ENCODE data around the gene NRG4.

DNA sequence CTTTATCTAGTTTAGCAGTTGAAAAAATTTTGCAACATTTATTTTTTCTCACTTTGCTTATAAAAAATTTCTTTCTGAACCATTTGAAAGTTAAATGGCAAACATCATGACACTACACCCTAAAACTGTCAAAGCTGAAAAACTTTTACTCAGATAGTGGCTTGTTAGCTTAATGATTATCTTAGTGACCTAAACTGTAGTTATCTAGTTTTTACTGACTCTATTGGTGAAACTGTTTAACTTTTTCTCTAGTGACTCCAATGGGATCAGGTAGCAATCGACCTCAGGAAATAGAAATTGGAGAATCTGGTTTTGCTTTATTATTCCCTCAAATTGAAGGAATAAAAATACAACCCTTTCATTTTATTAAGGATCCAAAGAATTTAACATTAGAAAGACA, 95.2 kb downstream of the NRG4 start:
- TF ChIP-seq POLR2A (IDR thresholded peaks at IDR 0.05; ENCODE audit: control extremely low read depth in 1 of 2, low read depth in 2 of 2, low read length in 2 of 2), result no peak
- TF ChIP-seq POLR2AphosphoS5 (IDR thresholded peaks at IDR 0.05; ENCODE audit: low read depth, low read length), result no peak
- no peak for TF ChIP-seq ZNF274 (IDR thresholded peaks at IDR 0.05; ENCODE audit: borderline replicate concordance, extremely low read depth, low read length)
- no peak for TF ChIP-seq TAF1 (IDR thresholded peaks at IDR 0.05; ENCODE audit: low read depth, low read length)
- no peak for TF ChIP-seq CHD1 (IDR thresholded peaks at IDR 0.05; ENCODE audit: low read depth, low read length)
- no peak for TF ChIP-seq USF2 (IDR thresholded peaks at IDR 0.05; ENCODE audit: low read length)
- TF ChIP-seq, protein P1, sequence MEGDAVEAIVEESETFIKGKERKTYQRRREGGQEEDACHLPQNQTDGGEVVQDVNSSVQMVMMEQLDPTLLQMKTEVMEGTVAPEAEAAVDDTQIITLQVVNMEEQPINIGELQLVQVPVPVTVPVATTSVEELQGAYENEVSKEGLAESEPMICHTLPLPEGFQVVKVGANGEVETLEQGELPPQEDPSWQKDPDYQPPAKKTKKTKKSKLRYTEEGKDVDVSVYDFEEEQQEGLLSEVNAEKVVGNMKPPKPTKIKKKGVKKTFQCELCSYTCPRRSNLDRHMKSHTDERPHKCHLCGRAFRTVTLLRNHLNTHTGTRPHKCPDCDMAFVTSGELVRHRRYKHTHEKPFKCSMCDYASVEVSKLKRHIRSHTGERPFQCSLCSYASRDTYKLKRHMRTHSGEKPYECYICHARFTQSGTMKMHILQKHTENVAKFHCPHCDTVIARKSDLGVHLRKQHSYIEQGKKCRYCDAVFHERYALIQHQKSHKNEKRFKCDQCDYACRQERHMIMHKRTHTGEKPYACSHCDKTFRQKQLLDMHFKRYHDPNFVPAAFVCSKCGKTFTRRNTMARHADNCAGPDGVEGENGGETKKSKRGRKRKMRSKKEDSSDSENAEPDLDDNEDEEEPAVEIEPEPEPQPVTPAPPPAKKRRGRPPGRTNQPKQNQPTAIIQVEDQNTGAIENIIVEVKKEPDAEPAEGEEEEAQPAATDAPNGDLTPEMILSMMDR (IDR thresholded peaks at IDR 0.05; ENCODE audit: control extremely low read depth in 1 of 3, insufficient read depth in 1 of 3, low read depth in 1 of 3, low read length in 3 of 3), result no peak
